IMR-90 (cell line): ENCODE measurements around the gene MAPK9. TPM values are rescaled to one million over a fixed set of nuclear protein-coding genes. Genes with fewer than 3 reads are reported as not detected.

Experiments used
- ATAC-seq: fragments of 200-7000 bp; cut with Tn5 transposase; 2 replicates; pipeline ENCODE4 v1.9.1; 2020; ENCODE audit warnings: low read depth, mild to moderate bottlenecking, moderate library complexity
- BruUV-seq: library from RNA; stranded (reverse); fragments of 400-500 nt; replicated peaks from 2 replicates; lab custom pipeline; 2021; lab: Mats Ljungman, UMichigan
- CTCF ChIA-PET: fragments of 300-600 bp; formaldehyde crosslinking; extraction: SDS; loops from one replicate; lab custom pipeline; 2021; ENCODE audit warnings: antibody characterized with exemption; lab: Yijun Ruan, JAX
- POLR2A ChIA-PET: fragments of 300-600 bp; sonication (Branson Sonifier 250); formaldehyde crosslinking; loops from one replicate; lab custom pipeline; 2022; ENCODE audit warnings: antibody characterized with exemption; ENCODE audit not compliant: unreplicated experiment; lab: Charles Lee
- DNase-seq: peaks from one replicate; pipeline ENCODE4 v3.0.0; 2013
- H2AFZ ChIP-seq: replicated peaks from 2 replicates; pipeline ENCODE3; 2013; ENCODE audit warnings: low read length, mild to moderate bottlenecking; ENCODE audit not compliant: poor library complexity
- H2AK5ac ChIP-seq: 2 replicates; pipeline ENCODE4 v1.6.1; 2013; ENCODE audit warnings: low read depth, low read length, inconsistent platforms
- H2AK9ac ChIP-seq: replicated peaks from 2 replicates; pipeline ENCODE3; 2013; ENCODE audit warnings: mild to moderate bottlenecking, low read depth, low read length, moderate library complexity; ENCODE audit not compliant: poor library complexity
- H2BK120ac ChIP-seq: 2 replicates; pipeline ENCODE4 v1.6.1; 2013; ENCODE audit warnings: low read depth, low read length, inconsistent platforms
- H2BK15ac ChIP-seq: 3 replicates; pipeline ENCODE4 v1.6.1; 2013; ENCODE audit warnings: low read depth, low read length, inconsistent platforms
- H2BK20ac ChIP-seq: 2 replicates; pipeline ENCODE4 v1.6.1; 2013; ENCODE audit warnings: low read depth, mild to moderate bottlenecking, inconsistent platforms, low read length, moderate library complexity
- H2BK5ac ChIP-seq: 2 replicates; pipeline ENCODE4 v1.6.1; 2013; ENCODE audit warnings: mild to moderate bottlenecking, low read depth, low read length, inconsistent platforms; ENCODE audit not compliant: poor library complexity, severe bottlenecking
- H3K14ac ChIP-seq: replicated peaks from 2 replicates; pipeline ENCODE4 v1.6.1; 2013; ENCODE audit warnings: low read depth, low read length, inconsistent platforms
- H3K18ac ChIP-seq: 2 replicates; pipeline ENCODE4 v1.6.1; 2013; ENCODE audit warnings: low read depth, low read length, control low read depth
- H3K23ac ChIP-seq: 2 replicates; pipeline ENCODE4 v1.6.1; 2013; ENCODE audit warnings: low read depth, low read length, inconsistent platforms
- H3K27ac ChIP-seq: 2 replicates; pipeline ENCODE4 v1.5.1; 2013; ENCODE audit warnings: mild to moderate bottlenecking, control low read depth, low read length; ENCODE audit not compliant: insufficient read depth
- H3K27me3 ChIP-seq: 2 replicates; pipeline ENCODE4 v1.6.1; 2013; ENCODE audit warnings: low read length; ENCODE audit not compliant: control insufficient read depth, insufficient read depth
- H3K36me3 ChIP-seq: 2 replicates; pipeline ENCODE4 v1.6.1; 2013; ENCODE audit warnings: low read length, mixed read lengths; ENCODE audit not compliant: control insufficient read depth, insufficient read depth
- H3K4ac ChIP-seq: 2 replicates; pipeline ENCODE4 v1.6.1; 2013; ENCODE audit warnings: low read depth, low read length, inconsistent platforms
- H3K4me1 ChIP-seq: 2 replicates; pipeline ENCODE4 v1.6.1; 2013; ENCODE audit warnings: low read length, mixed read lengths; ENCODE audit not compliant: control insufficient read depth, insufficient read depth
- H3K4me2 ChIP-seq: 2 replicates; pipeline ENCODE4 v1.6.1; 2013; ENCODE audit warnings: low read depth, mild to moderate bottlenecking, control low read depth, low read length, moderate library complexity
- H3K4me3 ChIP-seq: 2 replicates; pipeline ENCODE4 v1.5.1; 2013; ENCODE audit warnings: low read depth, mild to moderate bottlenecking, control low read depth, low read length, moderate library complexity; ENCODE audit not compliant: insufficient read depth
- H3K56ac ChIP-seq: 2 replicates; pipeline ENCODE4 v1.6.1; 2013; ENCODE audit warnings: low read length, inconsistent platforms; ENCODE audit not compliant: insufficient read depth; ENCODE audit errors: extremely low read depth
- H3K79me1 ChIP-seq, 2 experiments: 2 replicates each; pipeline ENCODE4 v1.6.1; 2013; ENCODE audit warnings: low read length in 2 of 2, inconsistent platforms in 1 of 2, low read depth in 1 of 2
- H3K9ac ChIP-seq: 2 replicates; pipeline ENCODE4 v1.6.1; 2013; ENCODE audit warnings: low read depth, low read length, control low read depth
- H3K9me1 ChIP-seq: 2 replicates; pipeline ENCODE4 v1.6.1; 2013; ENCODE audit warnings: low read length, inconsistent platforms; ENCODE audit not compliant: insufficient read depth
- H3K9me3 ChIP-seq: 2 replicates; pipeline ENCODE4 v1.6.1; 2013; ENCODE audit warnings: low read length; ENCODE audit not compliant: control insufficient read depth, insufficient read depth
- H4K20me1 ChIP-seq: 2 replicates; pipeline ENCODE4 v1.6.1; 2013; ENCODE audit warnings: low read length, inconsistent platforms; ENCODE audit not compliant: insufficient read depth
- H4K5ac ChIP-seq: 2 replicates; pipeline ENCODE4 v1.6.1; 2013; ENCODE audit warnings: mild to moderate bottlenecking, low read depth, low read length, control low read depth
- H4K8ac ChIP-seq, 2 experiments: 2 replicates each; pipeline ENCODE4 v1.6.1; 2013; ENCODE audit warnings: low read depth in 2 of 2, low read length in 2 of 2, control low read depth in 1 of 2, inconsistent platforms in 1 of 2
- H4K91ac ChIP-seq: 2 replicates; pipeline ENCODE4 v1.6.1; 2013; ENCODE audit warnings: low read depth, low read length, inconsistent platforms; ENCODE audit not compliant: insufficient read depth
- CEBPB ChIP-seq: IDR thresholded peaks from 2 replicates; pipeline ENCODE4 v1.6.1; 2012; ENCODE audit warnings: low read depth, low read length, improper control_type of control experiment
- MAFK ChIP-seq: IDR thresholded peaks from 2 replicates; pipeline ENCODE4 v1.6.1; 2012; ENCODE audit warnings: low read depth, low read length, improper control_type of control experiment
- MAZ ChIP-seq: IDR thresholded peaks from 2 replicates; pipeline ENCODE4 v1.6.1; 2012; ENCODE audit warnings: low read depth, mild to moderate bottlenecking, low read length, improper control_type of control experiment, moderate library complexity, borderline replicate concordance
- NFE2L2 ChIP-seq: fragments of 150-350 bp; IDR thresholded peaks from 2 replicates; pipeline ENCODE4 v1.6.1; 2016; ENCODE audit warnings: low read depth, mild to moderate bottlenecking, low read length
- RAD21 ChIP-seq: IDR thresholded peaks from 2 replicates; pipeline ENCODE4 v1.6.1; 2012; ENCODE audit warnings: low read length, improper control_type of control experiment
- RCOR1 ChIP-seq: IDR thresholded peaks from 2 replicates; pipeline ENCODE4 v1.6.1; 2012; ENCODE audit warnings: mild to moderate bottlenecking, low read length, improper control_type of control experiment; ENCODE audit not compliant: insufficient replicate concordance
- SMC3 ChIP-seq: fragments of 150-350 bp; IDR thresholded peaks from 2 replicates; pipeline ENCODE4 v1.6.1; 2016; ENCODE audit warnings: low read depth, mild to moderate bottlenecking, antibody characterized with exemption, low read length, moderate library complexity
- WGBS, 2 experiments: methylation state at CpG; one replicate each; pipeline versions ENCODE4 v1.1.5 to v1.1.7; 2013; ENCODE audit warnings: missing lambda C conversion rate in 2 of 2; ENCODE audit not compliant: insufficient read length in 1 of 2; ENCODE audit errors: extremely low coverage in 2 of 2; 5-methylcytosine and 5-hydroxymethylcytosine counted together
- dilution Hi-C: fragments of 300-500 bp; cut with HindIII; formaldehyde crosslinking; loops from one replicate; pipeline ENCODE4 v1.14.3; 2018; ENCODE audit warnings: low sequenced_read_pairs; ENCODE audit not compliant: unreplicated experiment
- in situ Hi-C: fragments of 300-500 bp; cut with MboI; formaldehyde crosslinking; loops from 3 replicates; pipeline ENCODE4 v1.14.3; 2019; ENCODE audit warnings: low sequenced_read_pairs, inconsistent platforms, mixed read lengths
- intact Hi-C: fragments of 100-400 bp; cut with micrococcal nuclease; formaldehyde crosslinking; loops from 2 replicates; pipeline ENCODE4 v1.10.0; 2022
- polyA plus RNA-seq, 3 experiments: library from polyadenylated mRNA; depleted of rRNA; stranded (reverse); fragments of >200 nt; gene quantifications; 2 replicates each; pipeline ENCODE4 v1.2.3, GENCODE V29; 2012; ENCODE audit warnings: low replicate concordance in 1 of 3
- total RNA-seq: library from RNA; depleted of rRNA; stranded (reverse); fragments of >200 nt; gene quantifications from 2 replicates; pipeline ENCODE4 v1.2.3, GENCODE V29; 2012
- TF ChIP-seq, protein P1 (sequence below): conservative IDR thresholded peaks from 2 replicates; pipeline ENCODE4 v1.5.1; 2012; ENCODE audit warnings: mild to moderate bottlenecking, low read depth, low read length, improper control_type of control experiment

The MAPK9 gene
- total and polyA plus RNA-seq, 2 of the 4 experiments (the other 2 are of a cell fraction): 22.9 to 23.3 TPM

DNA sequence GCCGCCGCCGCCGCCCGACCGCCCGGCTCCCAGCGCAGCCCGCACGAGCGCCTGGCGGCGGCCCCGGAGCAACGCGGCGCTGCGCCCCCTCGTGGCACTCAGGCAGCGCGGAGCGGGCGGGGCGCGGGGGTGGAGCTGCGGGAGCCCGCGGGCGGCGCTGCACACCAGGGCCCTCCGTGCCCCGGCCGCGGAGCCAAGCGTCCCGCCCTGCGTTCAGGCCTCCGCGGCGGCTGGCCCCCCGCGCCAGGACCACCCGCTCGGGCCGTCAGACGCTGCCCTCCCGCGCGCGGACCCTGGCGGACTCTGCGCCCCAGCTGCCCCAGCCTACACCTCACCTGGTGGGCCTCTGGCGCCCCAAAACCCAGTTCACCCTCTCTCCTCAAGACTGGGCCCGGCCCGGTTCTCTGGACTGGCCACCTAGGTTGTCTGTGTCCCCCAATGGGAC, 82.7 kb downstream of the MAPK9 start, which contains the start of gene RASGEF1C:
TSS of gene RASGEF1C (minus strand) at position 75 of the 445 bp plus-strand sequence. CDS start 71,159 bp downstream, outside the sequence.
- Histone ChIP-seq H3K36me3 (no peaks in the 10 kb centered on the region), H2BK120ac (no peak within 1 kb of the TSS), H4K8ac (no peak within 1 kb of the TSS), H3K23ac (no peak within 1 kb of the TSS), H3K27ac (no peak within 1 kb of the TSS), H4K5ac (no peak within 1 kb of the TSS), H3K4me1 (peaks cover 1% of the 10 kb centered on the region; the same call in 1 of the 2 replicates), H3K56ac (no peak within 1 kb of the TSS), H2BK15ac (no peak within 1 kb of the TSS), H3K18ac (no peak within 1 kb of the TSS), H2AK5ac (peak within 1 kb of the TSS; percentile 28), H3K27me3 (peaks cover 16% of the 10 kb centered on the region; the same call in 1 of the 2 replicates), H2AK9ac (no peak within 1 kb of the TSS), H3K4ac (no peak within 1 kb of the TSS), H3K4me3 (peak within 1 kb of the TSS; percentile 41), H2AFZ (peak within 1 kb of the TSS; percentile 77), H2BK5ac (no peak within 1 kb of the TSS), H3K9me3 (no peaks in the 10 kb centered on the region), H4K91ac (no peak within 1 kb of the TSS), H3K9ac (no peak within 1 kb of the TSS), H3K14ac (no peak within 1 kb of the TSS), H3K4me2 (peak within 1 kb of the TSS; percentile 67), H4K20me1 (no peaks in the 10 kb centered on the region), H3K9me1 (no peaks in the 10 kb centered on the region; the same call in 1 of the 2 replicates), H3K79me1 (no peaks in the 10 kb centered on the region), H2BK20ac (no peak within 1 kb of the TSS)
- DNase-seq: peak; percentile 47
- dilution Hi-C loops: no loop called here
- peak; percentile 45; the same call in 1 of the 2 replicates for TF ChIP-seq RAD21
- TF ChIP-seq, protein P1, sequence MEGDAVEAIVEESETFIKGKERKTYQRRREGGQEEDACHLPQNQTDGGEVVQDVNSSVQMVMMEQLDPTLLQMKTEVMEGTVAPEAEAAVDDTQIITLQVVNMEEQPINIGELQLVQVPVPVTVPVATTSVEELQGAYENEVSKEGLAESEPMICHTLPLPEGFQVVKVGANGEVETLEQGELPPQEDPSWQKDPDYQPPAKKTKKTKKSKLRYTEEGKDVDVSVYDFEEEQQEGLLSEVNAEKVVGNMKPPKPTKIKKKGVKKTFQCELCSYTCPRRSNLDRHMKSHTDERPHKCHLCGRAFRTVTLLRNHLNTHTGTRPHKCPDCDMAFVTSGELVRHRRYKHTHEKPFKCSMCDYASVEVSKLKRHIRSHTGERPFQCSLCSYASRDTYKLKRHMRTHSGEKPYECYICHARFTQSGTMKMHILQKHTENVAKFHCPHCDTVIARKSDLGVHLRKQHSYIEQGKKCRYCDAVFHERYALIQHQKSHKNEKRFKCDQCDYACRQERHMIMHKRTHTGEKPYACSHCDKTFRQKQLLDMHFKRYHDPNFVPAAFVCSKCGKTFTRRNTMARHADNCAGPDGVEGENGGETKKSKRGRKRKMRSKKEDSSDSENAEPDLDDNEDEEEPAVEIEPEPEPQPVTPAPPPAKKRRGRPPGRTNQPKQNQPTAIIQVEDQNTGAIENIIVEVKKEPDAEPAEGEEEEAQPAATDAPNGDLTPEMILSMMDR: peak; percentile 65
- TF ChIP-seq SMC3: peak; percentile 50
- TF ChIP-seq CEBPB: no peak
- TF ChIP-seq RCOR1: no peak
- no peak for TF ChIP-seq MAFK
- TF ChIP-seq NFE2L2: no peak
- peak; percentile 88; the same call in 1 of the 2 replicates for TF ChIP-seq MAZ
- ChIA-PET POLR2A (interaction anchor here (0.5 kb wide), 1 partner anchor 36 kb away, joined by 6 read pairs; no protein-coding TSS in a partner anchor), CTCF (interaction anchor here (0.6 to 1.8 kb wide), 7 partner anchors 12 to 86 kb away, joined by 3 to 5 read pairs (median 5); no protein-coding TSS in a partner anchor)
- no TSS peak for BruUV-seq
- peak; percentile 98 for ATAC-seq
- in situ Hi-C loops: no loop called here
- WGBS, 2 experiments: 5% methylated on average over 4 of the region's 55 CpGs; no CpG with 5 or more reads in 1 of the 2 experiments
- intact Hi-C loops: loop anchor here (1.0 to 10.0 kb wide), 2 partner anchors 82 to 396 kb away; no protein-coding TSS in a partner anchor
